ENCODE measurements around the gene GSG1. TPM values are rescaled to one million over a fixed set of nuclear protein-coding genes. Genes with fewer than 3 reads are reported as not detected.

The GSG1 gene
- total and polyA plus RNA-seq, 4 donors, result not detected

DNA sequence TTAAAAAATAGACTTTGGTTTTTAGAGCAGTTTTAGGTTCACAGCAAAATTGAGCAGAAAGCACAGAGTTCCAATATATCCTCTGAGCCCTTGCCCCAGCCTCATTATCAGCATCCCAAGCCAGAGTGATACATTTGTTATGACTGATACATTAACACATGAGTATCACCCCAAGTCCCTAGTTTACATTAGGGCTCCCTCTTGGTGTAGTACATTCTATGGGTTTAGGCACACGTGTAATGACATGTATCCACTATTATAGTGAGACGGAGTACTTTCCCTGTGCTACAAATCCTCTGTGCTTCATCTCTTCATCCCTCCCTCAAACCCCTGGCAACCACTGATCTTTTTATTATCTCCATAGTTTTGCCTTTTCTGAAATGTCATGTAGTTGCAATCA lies 22.5 kb upstream of the GSG1 start:
- DNase-seq (no peak), ATAC-seq (ENCODE audit: low FRiP score) (no peak)
- no peaks in the 10 kb centered on the region for H3K27me3 ChIP-seq (ENCODE audit: control insufficient read depth in 1 of 2, insufficient read depth in 2 of 2, low read length in 1 of 2)
- no peak overlapping the region for H3K27ac ChIP-seq (ENCODE audit: low read depth in 1 of 2, low read length in 2 of 2)
- no peaks in the 10 kb centered on the region for H3K4me1 ChIP-seq (ENCODE audit: control insufficient read depth in 1 of 2, insufficient read depth in 2 of 2, low read length in 2 of 2)
- 96 to 98% methylated on average over 2 of the region's 2 CpGs for WGBS, 2 donors
- no peaks in the 10 kb centered on the region for H3K36me3 ChIP-seq (ENCODE audit: control insufficient read depth in 1 of 2, insufficient read depth in 2 of 2, low read length in 1 of 2)
- intact Hi-C loops (cut with DNase I), result no loop called here
- H3K9me3 ChIP-seq (ENCODE audit: control insufficient read depth, low read length), result no peaks in the 10 kb centered on the region
- H3K4me3 ChIP-seq (ENCODE audit: low read length in 2 of 2), result no peak overlapping the region

DNA sequence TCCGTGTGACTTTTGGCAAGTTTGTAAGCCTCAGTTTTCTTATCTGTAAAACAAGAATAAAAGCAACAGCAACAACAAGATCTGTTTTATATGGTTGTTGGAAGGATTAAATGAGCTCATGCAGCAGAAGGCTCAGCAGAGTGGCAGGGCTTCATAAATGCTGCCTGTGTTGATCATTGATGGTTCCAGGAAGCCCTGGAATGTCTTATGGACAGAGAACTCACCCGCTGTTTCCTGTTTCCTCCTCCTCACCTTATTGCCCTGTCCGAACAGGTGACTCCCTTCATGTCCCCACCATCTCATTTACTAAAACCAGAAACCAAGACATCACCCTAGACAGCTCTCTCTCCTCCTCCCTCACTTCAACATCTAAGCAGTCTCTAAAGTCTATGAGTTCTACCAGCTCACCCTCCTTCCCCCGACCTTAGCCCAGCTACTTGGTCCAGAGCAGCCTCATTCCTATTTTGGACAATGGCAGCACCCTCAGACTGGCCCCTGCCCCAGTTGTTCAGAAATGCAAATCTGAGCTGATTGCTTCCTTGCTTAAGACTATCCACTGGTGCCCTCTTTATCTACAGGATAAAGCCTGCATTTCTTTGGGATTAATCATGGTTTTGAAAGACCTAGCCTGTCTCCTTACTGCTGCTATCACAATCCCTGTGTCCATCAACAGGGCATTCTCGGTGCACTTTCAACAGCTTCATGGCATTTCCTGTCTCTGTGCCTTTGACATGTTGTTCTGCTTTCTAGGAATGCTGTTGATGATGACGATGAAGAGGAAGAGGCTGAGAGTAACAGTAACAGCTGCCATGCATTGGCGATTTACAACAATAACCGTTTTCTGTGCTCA lies 21.4 kb upstream of the GSG1 start:
- Histone ChIP-seq H3K4me3 (ENCODE audit: low read length in 2 of 2) (no peak overlapping the region), H3K27ac (ENCODE audit: low read depth in 1 of 2, low read length in 2 of 2) (no peak overlapping the region), H3K36me3 (ENCODE audit: control insufficient read depth in 1 of 2, insufficient read depth in 2 of 2, low read length in 1 of 2) (no peaks in the 10 kb centered on the region), H3K9me3 (ENCODE audit: control insufficient read depth, low read length) (no peaks in the 10 kb centered on the region), H3K27me3 (ENCODE audit: control insufficient read depth in 1 of 2, insufficient read depth in 2 of 2, low read length in 1 of 2) (no peaks in the 10 kb centered on the region), H3K4me1 (ENCODE audit: control insufficient read depth in 1 of 2, insufficient read depth in 2 of 2, low read length in 2 of 2) (no peaks in the 10 kb centered on the region)
- WGBS, 2 donors, result 75 to 76% methylated on average over 8 of the region's 8 CpGs
- intact Hi-C loops (cut with DNase I), result no loop called here
- DNase-seq (no peak), ATAC-seq (ENCODE audit: low FRiP score) (no peak)

DNA sequence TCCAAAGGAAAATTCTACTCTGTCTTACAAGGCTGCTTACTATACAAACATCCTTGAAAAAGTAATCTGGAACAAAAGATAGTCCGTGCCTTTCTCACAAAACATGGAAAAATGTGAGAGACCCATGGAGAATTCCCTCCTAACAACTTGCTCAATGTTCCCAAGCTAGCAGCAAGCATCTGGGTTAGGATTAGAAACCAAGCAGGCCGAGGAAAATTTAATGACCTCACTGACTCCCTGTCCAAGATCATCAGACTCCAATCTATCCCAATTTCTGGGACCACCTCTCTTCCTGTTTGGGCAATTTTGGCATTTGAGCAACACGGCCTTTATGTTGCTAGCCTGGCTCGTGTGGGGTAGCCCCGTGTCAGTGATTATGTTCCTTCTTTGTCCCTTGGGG lies 18.1 kb upstream of the GSG1 start:
- ATAC-seq (ENCODE audit: low FRiP score), result no peak
- intact Hi-C loops (cut with DNase I), result no loop called here
- WGBS, 2 donors, result 63 to 72% methylated on average over 5 of the region's 5 CpGs
- no peak for DNase-seq
- Histone ChIP-seq H3K9me3 (ENCODE audit: control insufficient read depth, low read length) (no peaks in the 10 kb centered on the region), H3K27me3 (ENCODE audit: control insufficient read depth in 1 of 2, insufficient read depth in 2 of 2, low read length in 1 of 2) (no peaks in the 10 kb centered on the region), H3K4me1 (ENCODE audit: control insufficient read depth in 1 of 2, insufficient read depth in 2 of 2, low read length in 2 of 2) (no peaks in the 10 kb centered on the region), H3K27ac (ENCODE audit: low read depth in 1 of 2, low read length in 2 of 2) (no peak overlapping the region), H3K4me3 (ENCODE audit: low read length in 2 of 2) (no peak overlapping the region), H3K36me3 (ENCODE audit: control insufficient read depth in 1 of 2, insufficient read depth in 2 of 2, low read length in 1 of 2) (no peaks in the 10 kb centered on the region)

DNA sequence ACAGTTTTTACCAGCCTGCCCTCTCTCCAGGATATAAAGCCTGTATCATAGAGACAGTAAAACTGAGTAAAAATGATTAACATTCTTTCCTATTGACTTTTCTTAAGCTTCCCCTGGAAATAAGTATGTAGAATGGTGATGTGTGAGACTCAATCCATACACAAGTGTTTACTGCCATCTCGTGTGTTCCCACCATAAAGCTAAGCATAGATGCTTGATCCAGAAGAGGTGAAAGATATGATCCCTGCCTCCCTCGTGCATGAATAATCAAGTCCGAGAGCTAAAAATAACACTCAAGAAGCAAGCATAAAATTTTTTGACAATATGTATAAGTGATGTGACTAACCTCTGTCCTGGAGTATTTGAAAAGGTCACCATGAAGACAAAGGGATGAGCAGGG lies 16.9 kb upstream of the GSG1 start:
- H3K4me3 ChIP-seq (ENCODE audit: low read length in 2 of 2), result no peak overlapping the region
- H3K9me3 ChIP-seq (ENCODE audit: control insufficient read depth, low read length), result no peaks in the 10 kb centered on the region
- DNase-seq (no peak), ATAC-seq (ENCODE audit: low FRiP score) (no peak)
- no peak overlapping the region for H3K27ac ChIP-seq (ENCODE audit: low read depth in 1 of 2, low read length in 2 of 2)
- H3K27me3 ChIP-seq (ENCODE audit: control insufficient read depth in 1 of 2, insufficient read depth in 2 of 2, low read length in 1 of 2), result no peaks in the 10 kb centered on the region
- no peaks in the 10 kb centered on the region for H3K4me1 ChIP-seq (ENCODE audit: control insufficient read depth in 1 of 2, insufficient read depth in 2 of 2, low read length in 2 of 2)
- intact Hi-C loops (cut with DNase I), result no loop called here
- 76 to 83% methylated on average over 3 of the region's 3 CpGs for WGBS, 2 donors
- H3K36me3 ChIP-seq (ENCODE audit: control insufficient read depth in 1 of 2, insufficient read depth in 2 of 2, low read length in 1 of 2), result no peaks in the 10 kb centered on the region

DNA sequence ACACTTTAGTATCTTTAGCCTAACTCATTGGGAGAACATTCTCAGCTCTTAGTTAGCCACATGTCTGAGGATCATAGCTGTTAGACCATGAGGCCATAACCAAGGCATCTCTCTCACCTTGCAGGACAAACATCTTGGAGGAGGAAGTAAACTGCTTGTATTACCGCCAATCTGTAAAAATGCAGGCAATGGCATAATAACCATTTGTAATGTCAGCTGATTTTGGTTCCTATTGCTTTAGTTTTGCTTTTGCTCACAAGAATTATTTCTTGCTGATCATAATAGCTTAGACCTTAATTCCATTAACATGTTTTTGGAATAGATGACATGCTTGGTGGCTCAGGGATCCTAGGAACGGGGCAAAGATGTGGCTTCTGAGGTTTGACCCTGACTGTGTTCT lies 16.4 kb upstream of the GSG1 start:
- intact Hi-C loops (cut with DNase I), result no loop called here
- Histone ChIP-seq H3K4me3 (ENCODE audit: low read length in 2 of 2) (no peak overlapping the region), H3K4me1 (ENCODE audit: control insufficient read depth in 1 of 2, insufficient read depth in 2 of 2, low read length in 2 of 2) (no peaks in the 10 kb centered on the region), H3K36me3 (ENCODE audit: control insufficient read depth in 1 of 2, insufficient read depth in 2 of 2, low read length in 1 of 2) (no peaks in the 10 kb centered on the region), H3K9me3 (ENCODE audit: control insufficient read depth, low read length) (no peaks in the 10 kb centered on the region), H3K27me3 (ENCODE audit: control insufficient read depth in 1 of 2, insufficient read depth in 2 of 2, low read length in 1 of 2) (no peaks in the 10 kb centered on the region), H3K27ac (ENCODE audit: low read depth in 1 of 2, low read length in 2 of 2) (no peak overlapping the region)
- DNase-seq, result no peak
- 96 to 98% methylated on average over 2 of the region's 2 CpGs for WGBS, 2 donors
- no peak for ATAC-seq (ENCODE audit: low FRiP score)

DNA sequence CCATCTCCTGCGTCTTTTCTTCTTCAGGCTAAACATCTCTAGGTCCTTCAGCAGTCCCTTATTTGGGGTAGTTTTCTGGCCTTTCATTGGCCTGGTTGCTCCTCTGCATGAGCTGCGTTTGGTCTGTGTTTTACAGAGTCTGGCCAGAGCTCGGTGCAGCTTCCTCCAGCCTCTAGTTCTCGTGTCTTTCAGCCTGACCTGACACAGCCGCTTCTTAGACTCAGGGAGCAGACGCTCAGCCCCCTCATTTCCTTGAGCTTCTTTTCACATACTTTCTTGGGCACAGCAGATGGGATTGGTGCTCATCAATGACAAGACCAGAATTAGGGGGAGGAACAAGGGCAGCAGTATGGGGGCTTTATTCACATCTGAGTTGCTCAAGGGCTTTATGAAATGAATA lies 13.6 kb upstream of the GSG1 start:
- intact Hi-C loops (cut with DNase I), result no loop called here
- H3K27ac ChIP-seq (ENCODE audit: low read depth in 1 of 2, low read length in 2 of 2), result peak overlapping the region; percentile 64
- peaks cover under 1% of the 10 kb centered on the region for H3K9me3 ChIP-seq (ENCODE audit: control insufficient read depth, low read length)
- no peaks in the 10 kb centered on the region for H3K4me1 ChIP-seq (ENCODE audit: control insufficient read depth in 1 of 2, insufficient read depth in 2 of 2, low read length in 2 of 2)
- no peaks in the 10 kb centered on the region for H3K36me3 ChIP-seq (ENCODE audit: control insufficient read depth in 1 of 2, insufficient read depth in 2 of 2, low read length in 1 of 2)
- no peak overlapping the region for H3K4me3 ChIP-seq (ENCODE audit: low read length in 2 of 2)
- no peak for DNase-seq
- peak; percentile 37 for ATAC-seq (ENCODE audit: low FRiP score)
- WGBS, 2 donors, result 16 to 25% methylated on average over 6 of the region's 6 CpGs
- H3K27me3 ChIP-seq (ENCODE audit: control insufficient read depth in 1 of 2, insufficient read depth in 2 of 2, low read length in 1 of 2), result no peaks in the 10 kb centered on the region

DNA sequence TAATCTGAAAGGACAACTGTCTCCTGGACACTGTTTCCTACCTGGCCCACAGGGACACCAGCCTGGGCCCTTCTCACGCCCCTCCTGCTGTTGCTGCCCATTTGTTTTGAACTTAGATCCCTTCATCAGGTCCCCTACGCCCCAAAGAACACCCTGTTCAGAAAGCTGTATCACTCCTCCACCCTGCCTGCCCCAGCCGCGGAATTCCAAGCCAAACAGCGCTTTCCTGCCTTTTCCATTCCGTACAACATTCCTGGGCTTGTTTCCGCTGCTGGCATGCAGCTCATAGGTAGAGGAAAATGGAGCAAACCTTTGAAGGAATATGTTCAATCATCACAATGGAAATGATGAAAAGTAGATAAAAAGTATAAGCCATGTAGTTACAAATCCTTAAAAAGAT lies 12.8 kb upstream of the GSG1 start:
- Histone ChIP-seq H3K9me3 (ENCODE audit: control insufficient read depth, low read length) (peaks cover 2% of the 10 kb centered on the region), H3K4me1 (ENCODE audit: control insufficient read depth in 1 of 2, insufficient read depth in 2 of 2, low read length in 2 of 2) (no peaks in the 10 kb centered on the region), H3K36me3 (ENCODE audit: control insufficient read depth in 1 of 2, insufficient read depth in 2 of 2, low read length in 1 of 2) (no peaks in the 10 kb centered on the region), H3K27ac (ENCODE audit: low read depth in 1 of 2, low read length in 2 of 2) (peak overlapping the region; percentile 13 to 90), H3K27me3 (ENCODE audit: control insufficient read depth in 1 of 2, insufficient read depth in 2 of 2, low read length in 1 of 2) (no peaks in the 10 kb centered on the region), H3K4me3 (ENCODE audit: low read length in 2 of 2) (no peak overlapping the region)
- intact Hi-C loops (cut with DNase I), result no loop called here
- 35 to 44% methylated on average over 7 of the region's 7 CpGs for WGBS, 2 donors
- ATAC-seq (ENCODE audit: low FRiP score), result peak; percentile 48
- DNase-seq, result peak in 1 of 2 donors; percentile 80

DNA sequence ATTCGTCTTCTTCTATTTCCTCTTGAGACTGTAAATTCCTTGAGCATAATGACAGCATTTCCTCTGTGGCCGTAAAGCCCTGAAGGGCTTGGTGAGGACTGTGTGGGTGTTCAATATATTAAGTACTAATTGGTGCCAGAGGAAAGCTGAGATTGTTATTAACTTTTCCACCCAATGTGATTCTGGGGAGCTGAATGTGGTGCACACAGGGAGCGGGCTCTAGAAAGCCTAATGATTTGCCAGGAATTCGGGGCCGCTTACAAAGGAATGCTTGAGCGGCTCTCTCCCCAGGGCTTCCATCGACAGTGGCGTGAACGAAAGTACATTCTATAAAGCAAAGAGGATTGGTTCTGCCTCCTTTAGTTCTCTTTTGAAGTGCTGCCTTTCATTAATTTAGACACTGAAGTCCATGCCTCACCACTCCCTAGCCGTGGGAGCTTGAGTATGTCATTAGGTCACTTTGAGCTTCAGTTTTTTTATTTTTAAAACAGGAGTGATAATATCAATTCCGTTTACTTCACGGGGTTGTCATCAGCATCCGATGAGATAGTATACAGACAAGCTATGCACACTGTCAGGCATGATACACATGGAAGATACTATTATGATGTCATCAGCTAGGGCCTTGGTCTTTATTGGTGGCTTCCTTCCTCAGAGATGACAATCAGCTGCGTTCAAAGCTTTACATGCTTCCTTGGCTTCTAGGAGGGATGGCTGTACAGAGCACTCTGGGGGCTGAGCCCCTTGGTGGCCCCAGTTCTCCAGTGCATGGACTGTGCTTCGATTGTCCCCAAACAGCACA lies 11.0 kb upstream of the GSG1 start:
- H3K9me3 ChIP-seq (ENCODE audit: control insufficient read depth, low read length), result peaks cover 2% of the 10 kb centered on the region
- ATAC-seq (ENCODE audit: low FRiP score) (no peak), DNase-seq (no peak)
- no peaks in the 10 kb centered on the region for H3K36me3 ChIP-seq (ENCODE audit: control insufficient read depth in 1 of 2, insufficient read depth in 2 of 2, low read length in 1 of 2)
- no peak overlapping the region for H3K27ac ChIP-seq (ENCODE audit: low read depth in 1 of 2, low read length in 2 of 2)
- 78 to 80% methylated on average over 15 of the region's 15 CpGs for WGBS, 2 donors
- intact Hi-C loops (cut with DNase I), result no loop called here
- no peak overlapping the region for H3K4me3 ChIP-seq (ENCODE audit: low read length in 2 of 2)
- H3K4me1 ChIP-seq (ENCODE audit: control insufficient read depth in 1 of 2, insufficient read depth in 2 of 2, low read length in 2 of 2), result no peaks in the 10 kb centered on the region
- no peaks in the 10 kb centered on the region for H3K27me3 ChIP-seq (ENCODE audit: control insufficient read depth in 1 of 2, insufficient read depth in 2 of 2, low read length in 1 of 2)

DNA sequence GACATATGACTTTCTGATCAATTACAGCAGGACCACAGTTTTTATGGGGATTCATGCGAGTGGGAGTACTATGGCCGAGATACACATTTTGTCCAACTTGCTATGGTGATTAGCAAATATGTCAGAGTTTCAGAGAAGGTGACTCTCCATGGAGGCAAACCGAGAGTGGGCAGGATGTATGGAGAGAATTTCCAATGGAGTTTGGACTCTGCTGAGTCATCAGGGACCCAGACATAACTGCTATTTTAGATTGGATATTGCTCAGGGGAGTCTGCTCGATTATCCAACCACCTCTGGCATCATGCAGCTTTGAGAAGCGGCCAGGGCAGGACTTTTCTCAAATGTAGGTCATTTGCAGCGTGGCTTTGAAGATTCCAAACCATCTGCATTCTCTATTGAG lies 9.5 kb upstream of the GSG1 start:
- Histone ChIP-seq H3K27me3 (ENCODE audit: control insufficient read depth in 1 of 2, insufficient read depth in 2 of 2, low read length in 1 of 2) (no peaks in the 10 kb centered on the region), H3K4me3 (ENCODE audit: low read length in 2 of 2) (no peak overlapping the region), H3K9me3 (ENCODE audit: control insufficient read depth, low read length) (peaks cover 2% of the 10 kb centered on the region), H3K27ac (ENCODE audit: low read depth in 1 of 2, low read length in 2 of 2) (no peak overlapping the region), H3K4me1 (ENCODE audit: control insufficient read depth in 1 of 2, insufficient read depth in 2 of 2, low read length in 2 of 2) (no peaks in the 10 kb centered on the region), H3K36me3 (ENCODE audit: control insufficient read depth in 1 of 2, insufficient read depth in 2 of 2, low read length in 1 of 2) (no peaks in the 10 kb centered on the region)
- 87 to 91% methylated on average over 6 of the region's 6 CpGs for WGBS, 2 donors
- intact Hi-C loops (cut with DNase I), result no loop called here
- ATAC-seq (ENCODE audit: low FRiP score), result no peak
- no peak for DNase-seq
